IMR-90 (cell line): ENCODE data around the gene ROBO1. TPM values are rescaled to one million over a fixed set of nuclear protein-coding genes. Genes with fewer than 3 reads are reported as not detected.

Source experiments
- ATAC-seq: fragments of 200-7000 bp; cut with Tn5 transposase; 2 replicates; pipeline ENCODE4 v1.9.1; 2020; ENCODE audit warnings: low read depth, mild to moderate bottlenecking, moderate library complexity
- BruUV-seq: library from RNA; stranded (reverse); fragments of 400-500 nt; replicated peaks from 2 replicates; lab custom pipeline; 2021; lab: Mats Ljungman, UMichigan
- CTCF ChIA-PET: fragments of 300-600 bp; formaldehyde crosslinking; extraction: SDS; loops from one replicate; lab custom pipeline; 2021; ENCODE audit warnings: antibody characterized with exemption; lab: Yijun Ruan, JAX
- POLR2A ChIA-PET: fragments of 300-600 bp; sonication (Branson Sonifier 250); formaldehyde crosslinking; loops from one replicate; lab custom pipeline; 2022; ENCODE audit warnings: antibody characterized with exemption; ENCODE audit not compliant: unreplicated experiment; lab: Charles Lee
- DNase-seq: peaks from one replicate; pipeline ENCODE4 v3.0.0; 2013
- H2AFZ ChIP-seq: replicated peaks from 2 replicates; pipeline ENCODE3; 2013; ENCODE audit warnings: low read length, mild to moderate bottlenecking; ENCODE audit not compliant: poor library complexity
- H2AK5ac ChIP-seq: 2 replicates; pipeline ENCODE4 v1.6.1; 2013; ENCODE audit warnings: low read depth, low read length, inconsistent platforms
- H2AK9ac ChIP-seq: replicated peaks from 2 replicates; pipeline ENCODE3; 2013; ENCODE audit warnings: mild to moderate bottlenecking, low read depth, low read length, moderate library complexity; ENCODE audit not compliant: poor library complexity
- H2BK120ac ChIP-seq: 2 replicates; pipeline ENCODE4 v1.6.1; 2013; ENCODE audit warnings: low read depth, low read length, inconsistent platforms
- H2BK15ac ChIP-seq: 3 replicates; pipeline ENCODE4 v1.6.1; 2013; ENCODE audit warnings: low read depth, low read length, inconsistent platforms
- H2BK20ac ChIP-seq: 2 replicates; pipeline ENCODE4 v1.6.1; 2013; ENCODE audit warnings: low read depth, mild to moderate bottlenecking, inconsistent platforms, low read length, moderate library complexity
- H2BK5ac ChIP-seq: 2 replicates; pipeline ENCODE4 v1.6.1; 2013; ENCODE audit warnings: mild to moderate bottlenecking, low read depth, low read length, inconsistent platforms; ENCODE audit not compliant: poor library complexity, severe bottlenecking
- H3K14ac ChIP-seq: replicated peaks from 2 replicates; pipeline ENCODE4 v1.6.1; 2013; ENCODE audit warnings: low read depth, low read length, inconsistent platforms
- H3K18ac ChIP-seq: 2 replicates; pipeline ENCODE4 v1.6.1; 2013; ENCODE audit warnings: low read depth, low read length, control low read depth
- H3K23ac ChIP-seq: 2 replicates; pipeline ENCODE4 v1.6.1; 2013; ENCODE audit warnings: low read depth, low read length, inconsistent platforms
- H3K27ac ChIP-seq: 2 replicates; pipeline ENCODE4 v1.5.1; 2013; ENCODE audit warnings: mild to moderate bottlenecking, control low read depth, low read length; ENCODE audit not compliant: insufficient read depth
- H3K27me3 ChIP-seq: 2 replicates; pipeline ENCODE4 v1.6.1; 2013; ENCODE audit warnings: low read length; ENCODE audit not compliant: control insufficient read depth, insufficient read depth
- H3K36me3 ChIP-seq: 2 replicates; pipeline ENCODE4 v1.6.1; 2013; ENCODE audit warnings: low read length, mixed read lengths; ENCODE audit not compliant: control insufficient read depth, insufficient read depth
- H3K4ac ChIP-seq: 2 replicates; pipeline ENCODE4 v1.6.1; 2013; ENCODE audit warnings: low read depth, low read length, inconsistent platforms
- H3K4me1 ChIP-seq: 2 replicates; pipeline ENCODE4 v1.6.1; 2013; ENCODE audit warnings: low read length, mixed read lengths; ENCODE audit not compliant: control insufficient read depth, insufficient read depth
- H3K4me2 ChIP-seq: 2 replicates; pipeline ENCODE4 v1.6.1; 2013; ENCODE audit warnings: low read depth, mild to moderate bottlenecking, control low read depth, low read length, moderate library complexity
- H3K4me3 ChIP-seq: 2 replicates; pipeline ENCODE4 v1.5.1; 2013; ENCODE audit warnings: low read depth, mild to moderate bottlenecking, control low read depth, low read length, moderate library complexity; ENCODE audit not compliant: insufficient read depth
- H3K56ac ChIP-seq: 2 replicates; pipeline ENCODE4 v1.6.1; 2013; ENCODE audit warnings: low read length, inconsistent platforms; ENCODE audit not compliant: insufficient read depth; ENCODE audit errors: extremely low read depth
- H3K79me1 ChIP-seq, 2 experiments: 2 replicates each; pipeline ENCODE4 v1.6.1; 2013; ENCODE audit warnings: low read length in 2 of 2, inconsistent platforms in 1 of 2, low read depth in 1 of 2
- H3K9ac ChIP-seq: 2 replicates; pipeline ENCODE4 v1.6.1; 2013; ENCODE audit warnings: low read depth, low read length, control low read depth
- H3K9me1 ChIP-seq: 2 replicates; pipeline ENCODE4 v1.6.1; 2013; ENCODE audit warnings: low read length, inconsistent platforms; ENCODE audit not compliant: insufficient read depth
- H3K9me3 ChIP-seq: 2 replicates; pipeline ENCODE4 v1.6.1; 2013; ENCODE audit warnings: low read length; ENCODE audit not compliant: control insufficient read depth, insufficient read depth
- H4K20me1 ChIP-seq: 2 replicates; pipeline ENCODE4 v1.6.1; 2013; ENCODE audit warnings: low read length, inconsistent platforms; ENCODE audit not compliant: insufficient read depth
- H4K5ac ChIP-seq: 2 replicates; pipeline ENCODE4 v1.6.1; 2013; ENCODE audit warnings: mild to moderate bottlenecking, low read depth, low read length, control low read depth
- H4K8ac ChIP-seq, 2 experiments: 2 replicates each; pipeline ENCODE4 v1.6.1; 2013; ENCODE audit warnings: low read depth in 2 of 2, low read length in 2 of 2, control low read depth in 1 of 2, inconsistent platforms in 1 of 2
- H4K91ac ChIP-seq: 2 replicates; pipeline ENCODE4 v1.6.1; 2013; ENCODE audit warnings: low read depth, low read length, inconsistent platforms; ENCODE audit not compliant: insufficient read depth
- BHLHE40 ChIP-seq: fragments of 150-350 bp; IDR thresholded peaks from 2 replicates; pipeline ENCODE4 v1.6.1; 2016; ENCODE audit warnings: mild to moderate bottlenecking, low read depth, low read length
- CEBPB ChIP-seq: IDR thresholded peaks from 2 replicates; pipeline ENCODE4 v1.6.1; 2012; ENCODE audit warnings: low read depth, low read length, improper control_type of control experiment
- CTCF ChIP-seq: conservative IDR thresholded peaks from 2 replicates; pipeline ENCODE4 v1.5.1; 2012; ENCODE audit warnings: mild to moderate bottlenecking, low read depth, low read length, improper control_type of control experiment
- FOS ChIP-seq: fragments of 150-350 bp; IDR thresholded peaks from 2 replicates; pipeline ENCODE4 v1.6.1; 2016; ENCODE audit warnings: low read depth, low read length
- MAFK ChIP-seq: IDR thresholded peaks from 2 replicates; pipeline ENCODE4 v1.6.1; 2012; ENCODE audit warnings: low read depth, low read length, improper control_type of control experiment
- MAZ ChIP-seq: IDR thresholded peaks from 2 replicates; pipeline ENCODE4 v1.6.1; 2012; ENCODE audit warnings: low read depth, mild to moderate bottlenecking, low read length, improper control_type of control experiment, moderate library complexity, borderline replicate concordance
- NFE2L2 ChIP-seq: fragments of 150-350 bp; IDR thresholded peaks from 2 replicates; pipeline ENCODE4 v1.6.1; 2016; ENCODE audit warnings: low read depth, mild to moderate bottlenecking, low read length
- POLR2A ChIP-seq: IDR thresholded peaks from 2 replicates; pipeline ENCODE4 v1.6.1; 2012; ENCODE audit warnings: mild to moderate bottlenecking, low read depth, low read length
- RAD21 ChIP-seq: IDR thresholded peaks from 2 replicates; pipeline ENCODE4 v1.6.1; 2012; ENCODE audit warnings: low read length, improper control_type of control experiment
- RCOR1 ChIP-seq: IDR thresholded peaks from 2 replicates; pipeline ENCODE4 v1.6.1; 2012; ENCODE audit warnings: mild to moderate bottlenecking, low read length, improper control_type of control experiment; ENCODE audit not compliant: insufficient replicate concordance
- RFX5 ChIP-seq: IDR thresholded peaks from 2 replicates; pipeline ENCODE4 v1.8.0; 2012; ENCODE audit warnings: low read depth, mild to moderate bottlenecking, low read length, moderate library complexity
- USF2 ChIP-seq: fragments of 150-350 bp; IDR thresholded peaks from 2 replicates; pipeline ENCODE4 v1.6.1; 2017; ENCODE audit warnings: mild to moderate bottlenecking, antibody characterized with exemption, low read length, low read depth
- WGBS, 2 experiments: methylation state at CpG; one replicate each; pipeline versions ENCODE4 v1.1.5 to v1.1.7; 2013; ENCODE audit warnings: missing lambda C conversion rate in 2 of 2; ENCODE audit not compliant: insufficient read length in 1 of 2; ENCODE audit errors: extremely low coverage in 2 of 2; 5-methylcytosine and 5-hydroxymethylcytosine counted together
- dilution Hi-C: fragments of 300-500 bp; cut with HindIII; formaldehyde crosslinking; loops from one replicate; pipeline ENCODE4 v1.14.3; 2018; ENCODE audit warnings: low sequenced_read_pairs; ENCODE audit not compliant: unreplicated experiment
- in situ Hi-C: fragments of 300-500 bp; cut with MboI; formaldehyde crosslinking; loops from 3 replicates; pipeline ENCODE4 v1.14.3; 2019; ENCODE audit warnings: low sequenced_read_pairs, inconsistent platforms, mixed read lengths
- intact Hi-C: fragments of 100-400 bp; cut with micrococcal nuclease; formaldehyde crosslinking; loops from 2 replicates; pipeline ENCODE4 v1.10.0; 2022
- polyA plus RNA-seq, 3 experiments: library from polyadenylated mRNA; depleted of rRNA; stranded (reverse); fragments of >200 nt; gene quantifications; 2 replicates each; pipeline ENCODE4 v1.2.3, GENCODE V29; 2012; ENCODE audit warnings: low replicate concordance in 1 of 3
- total RNA-seq: library from RNA; depleted of rRNA; stranded (reverse); fragments of >200 nt; gene quantifications from 2 replicates; pipeline ENCODE4 v1.2.3, GENCODE V29; 2012

ROBO1 gene
- total and polyA plus RNA-seq, 2 of the 4 experiments (the other 2 are of a cell fraction) = 24.1 to 53.9 TPM

GRCh38 chr3:78670094-78670493 is 1097.7 kb downstream of the ROBO1 start:
- in situ Hi-C loops = loop anchor here (25.0 kb wide), 2 partner anchors 317 to 817 kb away; no protein-coding TSS in a partner anchor
- dilution Hi-C loops = no loop called here
- Histone ChIP-seq H3K14ac (no peak overlapping the region), H4K20me1 (no peaks in the 10 kb centered on the region), H3K4ac (no peak overlapping the region), H2BK20ac (no peak overlapping the region), H3K4me3 (no peak overlapping the region), H2BK5ac (no peak overlapping the region), H2AFZ (no peak overlapping the region), H3K9me3 (no peaks in the 10 kb centered on the region), H3K9me1 (no peaks in the 10 kb centered on the region), H3K23ac (no peak overlapping the region), H2AK9ac (no peak overlapping the region), H3K56ac (no peak overlapping the region), H3K27me3 (no peaks in the 10 kb centered on the region), H3K4me1 (peaks cover 1% of the 10 kb centered on the region; the same call in 1 of the 2 replicates), H3K9ac (no peak overlapping the region), H2BK120ac (no peak overlapping the region), H4K5ac (no peak overlapping the region), H4K8ac (no peak overlapping the region), H2AK5ac (no peak overlapping the region), H4K91ac (no peak overlapping the region), H2BK15ac (no peak overlapping the region), H3K79me1 (no peaks in the 10 kb centered on the region), H3K36me3 (peaks cover 2% of the 10 kb centered on the region), H3K18ac (no peak overlapping the region), H3K27ac (no peak overlapping the region), H3K4me2 (no peak overlapping the region)
- 100% methylated on average over 2 of the region's 7 CpGs; no CpG with 5 or more reads in 1 of the 2 experiments for WGBS, 2 experiments
- DNase-seq (no peak), ATAC-seq (no peak)
- no peak for TF ChIP-seq RAD21
- TF ChIP-seq RFX5 = no peak
- TF ChIP-seq CEBPB = no peak
- TF ChIP-seq NFE2L2 = no peak
- TF ChIP-seq FOS = no peak
- TF ChIP-seq MAZ = no peak
- no peak for TF ChIP-seq MAFK
- no peak for TF ChIP-seq BHLHE40
- no peak for TF ChIP-seq USF2
- TF ChIP-seq CTCF = no peak
- no peak for TF ChIP-seq POLR2A
- no peak for TF ChIP-seq RCOR1
- BruUV-seq = no TSS peak
- CTCF ChIA-PET = no interaction called here
- POLR2A ChIA-PET = no interaction called here
- intact Hi-C loops = no loop called here
